Effector memory CD8-positive, alpha-beta T cell (primary cell): ENCODE measurements around the gene LEMD2.

Experiments
- ATAC-seq: fragments of 150-1000 bp; cut with Tn5 transposase; replicated peaks from 2 replicates; pipeline ENCODE4 v1.10.0; 2021; ENCODE audit warnings: mild to moderate bottlenecking, moderate library complexity
- DNase-seq, 3 experiments: peaks; one replicate each; pipeline ENCODE4 v3.0.0; 2021
- H3K27ac Mint-ChIP-seq, 2 donors: one replicate each; pipeline ENCODE4 v1.8.0; 2022; ENCODE audit warnings: mild to moderate bottlenecking in 2 of 2, mixed read lengths in 2 of 2, moderate library complexity in 2 of 2
- H3K27me3 Mint-ChIP-seq, 2 donors: one replicate each; pipeline ENCODE4 v1.8.0; 2022; ENCODE audit warnings: mixed read lengths in 2 of 2
- H3K36me3 Mint-ChIP-seq: one replicate; pipeline ENCODE4 v1.8.0; 2022; ENCODE audit warnings: mild to moderate bottlenecking, moderate library complexity, mixed read lengths; ENCODE audit not compliant: insufficient read depth
- H3K4me1 Mint-ChIP-seq, 2 donors: one replicate each; pipeline ENCODE4 v1.8.0; 2022; ENCODE audit warnings: low read depth in 2 of 2, mixed read lengths in 2 of 2
- H3K4me3 Mint-ChIP-seq, 2 donors: one replicate each; pipeline ENCODE4 v1.8.0; 2022; ENCODE audit warnings: mild to moderate bottlenecking in 2 of 2, mixed read lengths in 2 of 2, moderate library complexity in 2 of 2
- H3K9me3 Mint-ChIP-seq, 2 donors: one replicate each; pipeline ENCODE4 v1.8.0; 2022; ENCODE audit warnings: mixed read lengths in 2 of 2

LEMD2 gene

GRCh38 chr6:33747823-33748222, 41.1 kb downstream of the LEMD2 start:
- Mint-ChIP-seq H3K9me3 (no peaks in the 10 kb centered on the region), H3K27ac (no peak overlapping the region), H3K27me3 (peaks cover 20 to 62% of the 10 kb centered on the region in 2 donors), H3K36me3 (no peaks in the 10 kb centered on the region), H3K4me1 (peaks cover 4% of the 10 kb centered on the region in 2 donors), H3K4me3 (no peak overlapping the region)
- no peak for ATAC-seq
- no peak for DNase-seq

- DNase-seq: no peak
- Mint-ChIP-seq H3K27ac (peak within 1 kb of the TSS in 1 of 2 donors; percentile 29), H3K4me1 (peaks cover 4% of the 10 kb centered on the region in 2 donors), H3K9me3 (no peaks in the 10 kb centered on the region), H3K36me3 (no peaks in the 10 kb centered on the region), H3K27me3 (peaks cover 28 to 72% of the 10 kb centered on the region in 2 donors), H3K4me3 (no peak within 1 kb of the TSS)
- no peak for ATAC-seq
These were observed 42.3 kb downstream of the LEMD2 start, which contains the start of gene IP6K3 for GRCh38 chr6:33746651-33747100. Gene IP6K3 (minus strand): TSS chr6:33746905. CDS start chr6:33735476, 11,429 bp downstream.

GRCh38 chr6:33746036-33746600, 42.8 kb downstream of the LEMD2 start:
- H3K27ac Mint-ChIP-seq: no peak overlapping the region
- H3K9me3 Mint-ChIP-seq: no peaks in the 10 kb centered on the region
- peaks cover 27 to 69% of the 10 kb centered on the region in 2 donors for H3K27me3 Mint-ChIP-seq
- H3K4me1 Mint-ChIP-seq: peaks cover 4% of the 10 kb centered on the region in 2 donors
- ATAC-seq (no peak), DNase-seq (no peak)
- no peak overlapping the region for H3K4me3 Mint-ChIP-seq
- no peaks in the 10 kb centered on the region for H3K36me3 Mint-ChIP-seq

GRCh38 chr6:33745548-33745947, 43.4 kb downstream of the LEMD2 start:
- no peak overlapping the region for H3K4me3 Mint-ChIP-seq
- peaks cover 23 to 64% of the 10 kb centered on the region in 2 donors for H3K27me3 Mint-ChIP-seq
- no peak for DNase-seq
- ATAC-seq: no peak
- H3K9me3 Mint-ChIP-seq: no peaks in the 10 kb centered on the region
- no peaks in the 10 kb centered on the region for H3K36me3 Mint-ChIP-seq
- H3K27ac Mint-ChIP-seq: no peak overlapping the region
- H3K4me1 Mint-ChIP-seq: peaks cover 4% of the 10 kb centered on the region in 2 donors

- Mint-ChIP-seq H3K4me1 (peaks cover 4% of the 10 kb centered on the region in 2 donors), H3K27me3 (peaks cover 23 to 58% of the 10 kb centered on the region in 2 donors), H3K4me3 (no peak overlapping the region), H3K9me3 (no peaks in the 10 kb centered on the region), H3K36me3 (no peaks in the 10 kb centered on the region), H3K27ac (no peak overlapping the region)
- no peak for ATAC-seq
- DNase-seq: no peak
These were observed 43.9 kb downstream of the LEMD2 start for GRCh38 chr6:33744895-33745546.

- no peak overlapping the region for H3K27ac Mint-ChIP-seq
- no peaks in the 10 kb centered on the region for H3K36me3 Mint-ChIP-seq
- H3K4me3 Mint-ChIP-seq: no peak overlapping the region
- ATAC-seq: peak; percentile 84
- H3K27me3 Mint-ChIP-seq: peaks cover 23 to 50% of the 10 kb centered on the region in 2 donors
- DNase-seq: peak; percentile 66 to 71 (median 68)
- H3K9me3 Mint-ChIP-seq: no peaks in the 10 kb centered on the region
- peaks cover 4% of the 10 kb centered on the region in 2 donors for H3K4me1 Mint-ChIP-seq
These were observed 44.7 kb downstream of the LEMD2 start for GRCh38 chr6:33744001-33744848.

GRCh38 chr6:33742837-33743236, 46.1 kb downstream of the LEMD2 start:
- peaks cover 4% of the 10 kb centered on the region in 2 donors for H3K4me1 Mint-ChIP-seq
- no peak for DNase-seq
- no peaks in the 10 kb centered on the region for H3K9me3 Mint-ChIP-seq
- ATAC-seq: no peak
- H3K27me3 Mint-ChIP-seq: peaks cover 18 to 37% of the 10 kb centered on the region in 2 donors
- no peaks in the 10 kb centered on the region for H3K36me3 Mint-ChIP-seq
- H3K4me3 Mint-ChIP-seq: no peak overlapping the region
- no peak overlapping the region for H3K27ac Mint-ChIP-seq

GRCh38 chr6:33742092-33742491, 46.8 kb downstream of the LEMD2 start:
- no peaks in the 10 kb centered on the region for H3K36me3 Mint-ChIP-seq
- no peak overlapping the region for H3K27ac Mint-ChIP-seq
- H3K27me3 Mint-ChIP-seq: peaks cover 13 to 29% of the 10 kb centered on the region in 2 donors
- DNase-seq (no peak), ATAC-seq (no peak)
- H3K9me3 Mint-ChIP-seq: no peaks in the 10 kb centered on the region
- no peak overlapping the region for H3K4me3 Mint-ChIP-seq
- peaks cover 4% of the 10 kb centered on the region in 2 donors for H3K4me1 Mint-ChIP-seq

GRCh38 chr6:33740794-33741193, 48.1 kb downstream of the LEMD2 start:
- Mint-ChIP-seq H3K9me3 (no peaks in the 10 kb centered on the region), H3K4me3 (no peak overlapping the region), H3K27ac (no peak overlapping the region), H3K27me3 (peaks cover 11 to 24% of the 10 kb centered on the region in 2 donors), H3K4me1 (peaks cover 4% of the 10 kb centered on the region in 2 donors), H3K36me3 (no peaks in the 10 kb centered on the region)
- DNase-seq: no peak
- ATAC-seq: no peak

- no peak for ATAC-seq
- no peak overlapping the region for H3K27ac Mint-ChIP-seq
- no peaks in the 10 kb centered on the region for H3K9me3 Mint-ChIP-seq
- H3K4me1 Mint-ChIP-seq: peaks cover 4% of the 10 kb centered on the region in 2 donors
- DNase-seq: no peak
- H3K27me3 Mint-ChIP-seq: peaks cover 11 to 24% of the 10 kb centered on the region in 2 donors
- H3K36me3 Mint-ChIP-seq: no peaks in the 10 kb centered on the region
- H3K4me3 Mint-ChIP-seq: no peak overlapping the region
These were observed 48.7 kb downstream of the LEMD2 start for GRCh38 chr6:33740204-33740608.

GRCh38 chr6:33739571-33739970, 49.4 kb downstream of the LEMD2 start:
- Mint-ChIP-seq H3K27me3 (peaks cover 11 to 23% of the 10 kb centered on the region in 2 donors), H3K4me3 (no peak overlapping the region), H3K9me3 (no peaks in the 10 kb centered on the region), H3K27ac (no peak overlapping the region), H3K4me1 (peaks cover 4% of the 10 kb centered on the region in 2 donors), H3K36me3 (no peaks in the 10 kb centered on the region)
- DNase-seq (no peak), ATAC-seq (no peak)

GRCh38 chr6:33738879-33739278, 50.1 kb downstream of the LEMD2 start:
- H3K4me1 Mint-ChIP-seq: no peaks in the 10 kb centered on the region
- H3K27ac Mint-ChIP-seq: no peak overlapping the region
- no peak overlapping the region for H3K4me3 Mint-ChIP-seq
- DNase-seq (no peak), ATAC-seq (no peak)
- no peaks in the 10 kb centered on the region for H3K36me3 Mint-ChIP-seq
- H3K27me3 Mint-ChIP-seq: peaks cover 11 to 16% of the 10 kb centered on the region in 2 donors
- H3K9me3 Mint-ChIP-seq: no peaks in the 10 kb centered on the region

GRCh38 chr6:33738153-33738552, 50.8 kb downstream of the LEMD2 start:
- no peak for DNase-seq
- no peaks in the 10 kb centered on the region for H3K36me3 Mint-ChIP-seq
- no peaks in the 10 kb centered on the region for H3K9me3 Mint-ChIP-seq
- no peak overlapping the region for H3K27ac Mint-ChIP-seq
- H3K27me3 Mint-ChIP-seq: peaks cover 11 to 17% of the 10 kb centered on the region in 2 donors
- H3K4me3 Mint-ChIP-seq: no peak overlapping the region
- no peak for ATAC-seq
- H3K4me1 Mint-ChIP-seq: no peaks in the 10 kb centered on the region
